IMR-90 (cell line): ENCODE measurements around the gene DENND6A. TPM values are rescaled to one million over a fixed set of nuclear protein-coding genes. Genes with fewer than 3 reads are reported as not detected.

Experiments used
- ATAC-seq: fragments of 200-7000 bp; cut with Tn5 transposase; 2 replicates; pipeline ENCODE4 v1.9.1; 2020; ENCODE audit warnings: low read depth, mild to moderate bottlenecking, moderate library complexity
- BruUV-seq: library from RNA; stranded (reverse); fragments of 400-500 nt; replicated peaks from 2 replicates; lab custom pipeline; 2021; lab: Mats Ljungman, UMichigan
- CTCF ChIA-PET: fragments of 300-600 bp; formaldehyde crosslinking; extraction: SDS; loops from one replicate; lab custom pipeline; 2021; ENCODE audit warnings: antibody characterized with exemption; lab: Yijun Ruan, JAX
- POLR2A ChIA-PET: fragments of 300-600 bp; sonication (Branson Sonifier 250); formaldehyde crosslinking; loops from one replicate; lab custom pipeline; 2022; ENCODE audit warnings: antibody characterized with exemption; ENCODE audit not compliant: unreplicated experiment; lab: Charles Lee
- DNase-seq: peaks from one replicate; pipeline ENCODE4 v3.0.0; 2013
- H2AFZ ChIP-seq: replicated peaks from 2 replicates; pipeline ENCODE3; 2013; ENCODE audit warnings: low read length, mild to moderate bottlenecking; ENCODE audit not compliant: poor library complexity
- H2AK5ac ChIP-seq: 2 replicates; pipeline ENCODE4 v1.6.1; 2013; ENCODE audit warnings: low read depth, low read length, inconsistent platforms
- H2AK9ac ChIP-seq: replicated peaks from 2 replicates; pipeline ENCODE3; 2013; ENCODE audit warnings: mild to moderate bottlenecking, low read depth, low read length, moderate library complexity; ENCODE audit not compliant: poor library complexity
- H2BK120ac ChIP-seq: 2 replicates; pipeline ENCODE4 v1.6.1; 2013; ENCODE audit warnings: low read depth, low read length, inconsistent platforms
- H2BK15ac ChIP-seq: 3 replicates; pipeline ENCODE4 v1.6.1; 2013; ENCODE audit warnings: low read depth, low read length, inconsistent platforms
- H2BK20ac ChIP-seq: 2 replicates; pipeline ENCODE4 v1.6.1; 2013; ENCODE audit warnings: low read depth, mild to moderate bottlenecking, inconsistent platforms, low read length, moderate library complexity
- H2BK5ac ChIP-seq: 2 replicates; pipeline ENCODE4 v1.6.1; 2013; ENCODE audit warnings: mild to moderate bottlenecking, low read depth, low read length, inconsistent platforms; ENCODE audit not compliant: poor library complexity, severe bottlenecking
- H3K14ac ChIP-seq: replicated peaks from 2 replicates; pipeline ENCODE4 v1.6.1; 2013; ENCODE audit warnings: low read depth, low read length, inconsistent platforms
- H3K18ac ChIP-seq: 2 replicates; pipeline ENCODE4 v1.6.1; 2013; ENCODE audit warnings: low read depth, low read length, control low read depth
- H3K23ac ChIP-seq: 2 replicates; pipeline ENCODE4 v1.6.1; 2013; ENCODE audit warnings: low read depth, low read length, inconsistent platforms
- H3K27ac ChIP-seq: 2 replicates; pipeline ENCODE4 v1.5.1; 2013; ENCODE audit warnings: mild to moderate bottlenecking, control low read depth, low read length; ENCODE audit not compliant: insufficient read depth
- H3K27me3 ChIP-seq: 2 replicates; pipeline ENCODE4 v1.6.1; 2013; ENCODE audit warnings: low read length; ENCODE audit not compliant: control insufficient read depth, insufficient read depth
- H3K36me3 ChIP-seq: 2 replicates; pipeline ENCODE4 v1.6.1; 2013; ENCODE audit warnings: low read length, mixed read lengths; ENCODE audit not compliant: control insufficient read depth, insufficient read depth
- H3K4ac ChIP-seq: 2 replicates; pipeline ENCODE4 v1.6.1; 2013; ENCODE audit warnings: low read depth, low read length, inconsistent platforms
- H3K4me1 ChIP-seq: 2 replicates; pipeline ENCODE4 v1.6.1; 2013; ENCODE audit warnings: low read length, mixed read lengths; ENCODE audit not compliant: control insufficient read depth, insufficient read depth
- H3K4me2 ChIP-seq: 2 replicates; pipeline ENCODE4 v1.6.1; 2013; ENCODE audit warnings: low read depth, mild to moderate bottlenecking, control low read depth, low read length, moderate library complexity
- H3K4me3 ChIP-seq: 2 replicates; pipeline ENCODE4 v1.5.1; 2013; ENCODE audit warnings: low read depth, mild to moderate bottlenecking, control low read depth, low read length, moderate library complexity; ENCODE audit not compliant: insufficient read depth
- H3K56ac ChIP-seq: 2 replicates; pipeline ENCODE4 v1.6.1; 2013; ENCODE audit warnings: low read length, inconsistent platforms; ENCODE audit not compliant: insufficient read depth; ENCODE audit errors: extremely low read depth
- H3K79me1 ChIP-seq, 2 experiments: 2 replicates each; pipeline ENCODE4 v1.6.1; 2013; ENCODE audit warnings: low read length in 2 of 2, inconsistent platforms in 1 of 2, low read depth in 1 of 2
- H3K9ac ChIP-seq: 2 replicates; pipeline ENCODE4 v1.6.1; 2013; ENCODE audit warnings: low read depth, low read length, control low read depth
- H3K9me1 ChIP-seq: 2 replicates; pipeline ENCODE4 v1.6.1; 2013; ENCODE audit warnings: low read length, inconsistent platforms; ENCODE audit not compliant: insufficient read depth
- H3K9me3 ChIP-seq: 2 replicates; pipeline ENCODE4 v1.6.1; 2013; ENCODE audit warnings: low read length; ENCODE audit not compliant: control insufficient read depth, insufficient read depth
- H4K20me1 ChIP-seq: 2 replicates; pipeline ENCODE4 v1.6.1; 2013; ENCODE audit warnings: low read length, inconsistent platforms; ENCODE audit not compliant: insufficient read depth
- H4K5ac ChIP-seq: 2 replicates; pipeline ENCODE4 v1.6.1; 2013; ENCODE audit warnings: mild to moderate bottlenecking, low read depth, low read length, control low read depth
- H4K8ac ChIP-seq, 2 experiments: 2 replicates each; pipeline ENCODE4 v1.6.1; 2013; ENCODE audit warnings: low read depth in 2 of 2, low read length in 2 of 2, control low read depth in 1 of 2, inconsistent platforms in 1 of 2
- H4K91ac ChIP-seq: 2 replicates; pipeline ENCODE4 v1.6.1; 2013; ENCODE audit warnings: low read depth, low read length, inconsistent platforms; ENCODE audit not compliant: insufficient read depth
- BHLHE40 ChIP-seq: fragments of 150-350 bp; IDR thresholded peaks from 2 replicates; pipeline ENCODE4 v1.6.1; 2016; ENCODE audit warnings: mild to moderate bottlenecking, low read depth, low read length
- CEBPB ChIP-seq: IDR thresholded peaks from 2 replicates; pipeline ENCODE4 v1.6.1; 2012; ENCODE audit warnings: low read depth, low read length, improper control_type of control experiment
- CHD1 ChIP-seq: IDR thresholded peaks from 2 replicates; pipeline ENCODE4 v1.6.1; 2012; ENCODE audit warnings: low read depth, low read length, improper control_type of control experiment
- ELK1 ChIP-seq: fragments of 150-350 bp; IDR thresholded peaks from 2 replicates; pipeline ENCODE4 v1.6.1; 2016; ENCODE audit warnings: low read depth, mild to moderate bottlenecking, low read length, moderate library complexity, borderline replicate concordance
- FOS ChIP-seq: fragments of 150-350 bp; IDR thresholded peaks from 2 replicates; pipeline ENCODE4 v1.6.1; 2016; ENCODE audit warnings: low read depth, low read length
- MAFK ChIP-seq: IDR thresholded peaks from 2 replicates; pipeline ENCODE4 v1.6.1; 2012; ENCODE audit warnings: low read depth, low read length, improper control_type of control experiment
- MAZ ChIP-seq: IDR thresholded peaks from 2 replicates; pipeline ENCODE4 v1.6.1; 2012; ENCODE audit warnings: low read depth, mild to moderate bottlenecking, low read length, improper control_type of control experiment, moderate library complexity, borderline replicate concordance
- MXI1 ChIP-seq: IDR thresholded peaks from 2 replicates; pipeline ENCODE4 v1.6.1; 2012; ENCODE audit warnings: low read depth, mild to moderate bottlenecking, low read length, moderate library complexity, borderline replicate concordance
- NFE2L2 ChIP-seq: fragments of 150-350 bp; IDR thresholded peaks from 2 replicates; pipeline ENCODE4 v1.6.1; 2016; ENCODE audit warnings: low read depth, mild to moderate bottlenecking, low read length
- POLR2A ChIP-seq: IDR thresholded peaks from 2 replicates; pipeline ENCODE4 v1.6.1; 2012; ENCODE audit warnings: mild to moderate bottlenecking, low read depth, low read length
- RAD21 ChIP-seq: IDR thresholded peaks from 2 replicates; pipeline ENCODE4 v1.6.1; 2012; ENCODE audit warnings: low read length, improper control_type of control experiment
- RCOR1 ChIP-seq: IDR thresholded peaks from 2 replicates; pipeline ENCODE4 v1.6.1; 2012; ENCODE audit warnings: mild to moderate bottlenecking, low read length, improper control_type of control experiment; ENCODE audit not compliant: insufficient replicate concordance
- RFX5 ChIP-seq: IDR thresholded peaks from 2 replicates; pipeline ENCODE4 v1.8.0; 2012; ENCODE audit warnings: low read depth, mild to moderate bottlenecking, low read length, moderate library complexity
- SMC3 ChIP-seq: fragments of 150-350 bp; IDR thresholded peaks from 2 replicates; pipeline ENCODE4 v1.6.1; 2016; ENCODE audit warnings: low read depth, mild to moderate bottlenecking, antibody characterized with exemption, low read length, moderate library complexity
- USF2 ChIP-seq: fragments of 150-350 bp; IDR thresholded peaks from 2 replicates; pipeline ENCODE4 v1.6.1; 2017; ENCODE audit warnings: mild to moderate bottlenecking, antibody characterized with exemption, low read length, low read depth
- WGBS, 2 experiments: methylation state at CpG; one replicate each; pipeline versions ENCODE4 v1.1.5 to v1.1.7; 2013; ENCODE audit warnings: missing lambda C conversion rate in 2 of 2; ENCODE audit not compliant: insufficient read length in 1 of 2; ENCODE audit errors: extremely low coverage in 2 of 2; 5-methylcytosine and 5-hydroxymethylcytosine counted together
- dilution Hi-C: fragments of 300-500 bp; cut with HindIII; formaldehyde crosslinking; loops from one replicate; pipeline ENCODE4 v1.14.3; 2018; ENCODE audit warnings: low sequenced_read_pairs; ENCODE audit not compliant: unreplicated experiment
- in situ Hi-C: fragments of 300-500 bp; cut with MboI; formaldehyde crosslinking; loops from 3 replicates; pipeline ENCODE4 v1.14.3; 2019; ENCODE audit warnings: low sequenced_read_pairs, inconsistent platforms, mixed read lengths
- intact Hi-C: fragments of 100-400 bp; cut with micrococcal nuclease; formaldehyde crosslinking; loops from 2 replicates; pipeline ENCODE4 v1.10.0; 2022
- polyA plus RNA-seq, 3 experiments: library from polyadenylated mRNA; depleted of rRNA; stranded (reverse); fragments of >200 nt; gene quantifications; 2 replicates each; pipeline ENCODE4 v1.2.3, GENCODE V29; 2012; ENCODE audit warnings: low replicate concordance in 1 of 3
- total RNA-seq: library from RNA; depleted of rRNA; stranded (reverse); fragments of >200 nt; gene quantifications from 2 replicates; pipeline ENCODE4 v1.2.3, GENCODE V29; 2012
- TF ChIP-seq, protein P1 (sequence below): conservative IDR thresholded peaks from 2 replicates; pipeline ENCODE4 v1.5.1; 2012; ENCODE audit warnings: mild to moderate bottlenecking, low read depth, low read length, improper control_type of control experiment

Gene DENND6A
- total and polyA plus RNA-seq, 2 of the 4 experiments (the other 2 are of a cell fraction): 3.8 to 9.0 TPM

GRCh38 chr3:57646723-57647122 is 46.2 kb downstream of the DENND6A start:
- H2BK15ac ChIP-seq: no peak overlapping the region
- no peaks in the 10 kb centered on the region for H3K4me1 ChIP-seq
- H4K8ac ChIP-seq: no peak overlapping the region
- CTCF ChIA-PET: no interaction called here
- no peaks in the 10 kb centered on the region for H3K27me3 ChIP-seq
- H4K91ac ChIP-seq: no peak overlapping the region
- no peak overlapping the region for H3K18ac ChIP-seq
- H2AK5ac ChIP-seq: no peak overlapping the region
- no peak overlapping the region for H2AFZ ChIP-seq
- H3K4me3 ChIP-seq: no peak overlapping the region
- no peak overlapping the region for H3K14ac ChIP-seq
- H2AK9ac ChIP-seq: no peak overlapping the region
- ATAC-seq: peak; percentile 51; the same call in 1 of the 2 replicates
- peaks cover 14% of the 10 kb centered on the region for H3K36me3 ChIP-seq
- dilution Hi-C loops (no loop called here), in situ Hi-C loops (no loop called here), intact Hi-C loops (no loop called here)
- no peak overlapping the region for H2BK20ac ChIP-seq
- H4K20me1 ChIP-seq: peaks cover 6% of the 10 kb centered on the region; the same call in 1 of the 2 replicates
- no peak overlapping the region for H2BK5ac ChIP-seq
- H3K27ac ChIP-seq: no peak overlapping the region
- no peak for TF ChIP-seq RFX5
- no peak for TF ChIP-seq FOS
- TF ChIP-seq MAFK: no peak
- TF ChIP-seq USF2: no peak
- peak; percentile 30; the same call in 1 of the 2 replicates for TF ChIP-seq RAD21
- 0 out of 2 replicates have a peak, but pooled peaks have one; percentile 17 for TF ChIP-seq SMC3
- no peak for TF ChIP-seq CEBPB
- no peak for TF ChIP-seq POLR2A
- no peak for TF ChIP-seq NFE2L2
- no peak for TF ChIP-seq MAZ
- no peak for TF ChIP-seq BHLHE40
- TF ChIP-seq ELK1: no peak
- TF ChIP-seq, protein P1, sequence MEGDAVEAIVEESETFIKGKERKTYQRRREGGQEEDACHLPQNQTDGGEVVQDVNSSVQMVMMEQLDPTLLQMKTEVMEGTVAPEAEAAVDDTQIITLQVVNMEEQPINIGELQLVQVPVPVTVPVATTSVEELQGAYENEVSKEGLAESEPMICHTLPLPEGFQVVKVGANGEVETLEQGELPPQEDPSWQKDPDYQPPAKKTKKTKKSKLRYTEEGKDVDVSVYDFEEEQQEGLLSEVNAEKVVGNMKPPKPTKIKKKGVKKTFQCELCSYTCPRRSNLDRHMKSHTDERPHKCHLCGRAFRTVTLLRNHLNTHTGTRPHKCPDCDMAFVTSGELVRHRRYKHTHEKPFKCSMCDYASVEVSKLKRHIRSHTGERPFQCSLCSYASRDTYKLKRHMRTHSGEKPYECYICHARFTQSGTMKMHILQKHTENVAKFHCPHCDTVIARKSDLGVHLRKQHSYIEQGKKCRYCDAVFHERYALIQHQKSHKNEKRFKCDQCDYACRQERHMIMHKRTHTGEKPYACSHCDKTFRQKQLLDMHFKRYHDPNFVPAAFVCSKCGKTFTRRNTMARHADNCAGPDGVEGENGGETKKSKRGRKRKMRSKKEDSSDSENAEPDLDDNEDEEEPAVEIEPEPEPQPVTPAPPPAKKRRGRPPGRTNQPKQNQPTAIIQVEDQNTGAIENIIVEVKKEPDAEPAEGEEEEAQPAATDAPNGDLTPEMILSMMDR: peak; percentile 18; the same call in 1 of the 2 replicates
- TF ChIP-seq MXI1: no peak
- TF ChIP-seq CHD1: no peak
- TF ChIP-seq RCOR1: no peak
- H3K9me3 ChIP-seq: peaks cover 3% of the 10 kb centered on the region; the same call in 1 of the 2 replicates
- no peak overlapping the region for H3K9ac ChIP-seq
- H4K5ac ChIP-seq: no peak overlapping the region
- no TSS peak for BruUV-seq
- POLR2A ChIA-PET: no interaction called here
- H3K56ac ChIP-seq: no peak overlapping the region
- H3K4me2 ChIP-seq: no peak overlapping the region
- peak; percentile 27 for DNase-seq
- peaks cover 5 to 9% of the 10 kb centered on the region in 2 experiments; a peak in 3 of 4 replicates for H3K79me1 ChIP-seq
- H3K9me1 ChIP-seq: peaks cover 5% of the 10 kb centered on the region
- no CpG with 5 or more reads among the region's 2 CpGs for WGBS, 2 experiments
- H3K4ac ChIP-seq: no peak overlapping the region
- H3K23ac ChIP-seq: no peak overlapping the region
- no peak overlapping the region for H2BK120ac ChIP-seq
